WTC11 (cell line): ENCODE results near the gene COL6A3. TPM values are rescaled to one million over a fixed set of nuclear protein-coding genes. Genes with fewer than 3 reads are reported as not detected.

Experiments
- ATAC-seq: fragments of 200-7000 bp; cut with Tn5 transposase; 2 replicates; pipeline ENCODE4 v1.10.0; 2021; ENCODE audit warnings: mild to moderate bottlenecking, moderate library complexity
- CTCF ChIA-PET: fragments of 300-600 bp; sonication (Branson Sonifier 250); formaldehyde crosslinking; loops from one replicate; lab custom pipeline; 2021; ENCODE audit warnings: antibody characterized with exemption; lab: Charles Lee
- POLR2A ChIA-PET: fragments of 350-600 bp; sonication (Branson Sonifier 250); formaldehyde crosslinking; loops from one replicate; lab custom pipeline; 2021; ENCODE audit warnings: antibody characterized with exemption; lab: Charles Lee
- DNase-seq: peaks from one replicate; pipeline ENCODE4 v3.0.0; 2021; ENCODE audit warnings: low spot score
- H3K27ac Mint-ChIP-seq: 2 replicates; pipeline ENCODE4 v1.8.0; 2021; ENCODE audit warnings: mixed read lengths
- H3K27me3 Mint-ChIP-seq: 2 replicates; pipeline ENCODE4 v1.8.0; 2021; ENCODE audit warnings: low read depth, mild to moderate bottlenecking, moderate library complexity, mixed read lengths
- H3K36me3 Mint-ChIP-seq: 2 replicates; pipeline ENCODE4 v1.8.0; 2021; ENCODE audit warnings: mixed read lengths
- H3K4me1 Mint-ChIP-seq: 2 replicates; pipeline ENCODE4 v1.8.0; 2022; ENCODE audit warnings: mixed read lengths
- H3K4me3 Mint-ChIP-seq: 2 replicates; pipeline ENCODE4 v1.8.0; 2021; ENCODE audit warnings: mild to moderate bottlenecking, moderate library complexity, mixed read lengths
- H3K9me3 Mint-ChIP-seq: 2 replicates; pipeline ENCODE4 v1.8.0; 2021; ENCODE audit warnings: mixed read lengths
- CBFB ChIP-seq: sonication (generic); formaldehyde crosslinking; IDR thresholded peaks from 2 replicates; pipeline ENCODE4 v1.8.1; 2022; ENCODE audit warnings: mild to moderate bottlenecking, low read depth, missing genetic modification reagents
- FOXJ3 ChIP-seq: sonication (generic); formaldehyde crosslinking; IDR thresholded peaks from 2 replicates; pipeline ENCODE4 v1.9.0; 2021; ENCODE audit warnings: missing genetic modification reagents, mild to moderate bottlenecking, borderline replicate concordance
- FOXK1 ChIP-seq: sonication (generic); formaldehyde crosslinking; IDR thresholded peaks from 2 replicates; pipeline ENCODE4 v1.8.0; 2022; ENCODE audit warnings: mild to moderate bottlenecking, moderate library complexity, missing genetic modification reagents
- FOXP1 ChIP-seq: sonication (generic); formaldehyde crosslinking; IDR thresholded peaks from 2 replicates; pipeline ENCODE4 v1.8.0; 2022; ENCODE audit warnings: missing genetic modification reagents, mild to moderate bottlenecking, moderate library complexity, borderline replicate concordance
- FOXP4 ChIP-seq: sonication (generic); formaldehyde crosslinking; IDR thresholded peaks from 2 replicates; pipeline ENCODE4 v1.8.0; 2022; ENCODE audit warnings: mild to moderate bottlenecking, missing genetic modification reagents
- GRHL2 ChIP-seq: fragments of 250-450 bp; sonication (Bioruptor Pico); IDR thresholded peaks from 2 replicates; pipeline ENCODE4 v1.8.0; 2022; ENCODE audit warnings: mild to moderate bottlenecking, moderate library complexity; ENCODE audit not compliant: insufficient replicate concordance, severe bottlenecking
- GTF2I ChIP-seq: fragments of 250-450 bp; sonication (Bioruptor Pico); conservative IDR thresholded peaks from 2 replicates; pipeline ENCODE4 v1.4.0; 2021; ENCODE audit warnings: mild to moderate bottlenecking
- JAZF1 ChIP-seq: fragments of 250-450 bp; sonication (Bioruptor Pico); IDR thresholded peaks from 2 replicates; pipeline ENCODE4 v1.9.0; 2021; ENCODE audit warnings: moderate library complexity, mild to moderate bottlenecking, inconsistent platforms
- KAT7 ChIP-seq: sonication (generic); formaldehyde crosslinking; IDR thresholded peaks from 2 replicates; pipeline ENCODE4 v1.8.1; 2023; ENCODE audit warnings: missing genetic modification reagents, mild to moderate bottlenecking, borderline replicate concordance
- MYBL2 ChIP-seq: sonication (generic); formaldehyde crosslinking; IDR thresholded peaks from 2 replicates; pipeline ENCODE4 v1.8.1; 2023; ENCODE audit warnings: mild to moderate bottlenecking, moderate library complexity, missing genetic modification reagents
- OVOL2 ChIP-seq: fragments of 250-450 bp; sonication (Bioruptor Pico); IDR thresholded peaks from 2 replicates; pipeline ENCODE4 v1.9.0; 2021; ENCODE audit warnings: mild to moderate bottlenecking, borderline replicate concordance
- RORB ChIP-seq: fragments of 250-450 bp; sonication (Bioruptor Pico); IDR thresholded peaks from 2 replicates; pipeline ENCODE4 v1.9.0; 2021; ENCODE audit warnings: mild to moderate bottlenecking
- SOX15 ChIP-seq: fragments of 250-450 bp; sonication (Bioruptor Pico); IDR thresholded peaks from 2 replicates; pipeline ENCODE4 v1.9.0; 2021; ENCODE audit warnings: mild to moderate bottlenecking
- SP1 ChIP-seq: sonication (generic); formaldehyde crosslinking; conservative IDR thresholded peaks from 2 replicates; pipeline ENCODE4 v1.8.1; 2022; ENCODE audit warnings: missing genetic modification reagents
- TCF7 ChIP-seq: sonication (generic); formaldehyde crosslinking; IDR thresholded peaks from 2 replicates; pipeline ENCODE4 v1.8.0; 2022; ENCODE audit warnings: mild to moderate bottlenecking, low read depth, missing genetic modification reagents, moderate library complexity
- TEAD4 ChIP-seq: sonication (generic); formaldehyde crosslinking; IDR thresholded peaks from 2 replicates; pipeline ENCODE4 v1.8.0; 2022; ENCODE audit warnings: mild to moderate bottlenecking, missing genetic modification reagents
- ZNF317 ChIP-seq: sonication (generic); formaldehyde crosslinking; IDR thresholded peaks from 2 replicates; pipeline ENCODE4 v1.8.1; 2023; ENCODE audit warnings: low read depth, mild to moderate bottlenecking, moderate library complexity, missing genetic modification reagents, borderline replicate concordance
- ZNF416 ChIP-seq: fragments of 250-450 bp; sonication (Bioruptor Pico); IDR thresholded peaks from 2 replicates; pipeline ENCODE4 v1.9.0; 2021; ENCODE audit warnings: mild to moderate bottlenecking, inconsistent platforms
- total RNA-seq: library from RNA; stranded (reverse); gene quantifications from 3 replicates; pipeline ENCODE4 v1.2.3, GENCODE V29; 2021
- TF ChIP-seq, protein P1 (sequence below): sonication (generic); formaldehyde crosslinking; IDR thresholded peaks from 2 replicates; pipeline ENCODE4 v1.8.1; 2023; ENCODE audit warnings: mild to moderate bottlenecking, missing genetic modification reagents, moderate library complexity
- TF ChIP-seq, protein P2 (sequence below): fragments of 250-450 bp; sonication (Bioruptor Pico); IDR thresholded peaks from 2 replicates; pipeline ENCODE4 v2.1.2; 2022; ENCODE audit warnings: mild to moderate bottlenecking, moderate library complexity
- TF ChIP-seq, protein P3 (sequence below): sonication (generic); formaldehyde crosslinking; conservative IDR thresholded peaks from 2 replicates; pipeline ENCODE4 v1.8.1; 2022; ENCODE audit warnings: mild to moderate bottlenecking, missing genetic modification reagents
- TF ChIP-seq, protein P4 (sequence below): sonication (generic); formaldehyde crosslinking; IDR thresholded peaks from 2 replicates; pipeline ENCODE4 v1.8.1; 2023; ENCODE audit warnings: mild to moderate bottlenecking, missing genetic modification reagents

The COL6A3 gene
- total RNA-seq, 1 experiment from 2014 or later: 2.6 TPM

- TF ChIP-seq ZNF317 (no peak), OVOL2 (CRISPR knock-in tag) (no peak), SP1 (CRISPR knock-in tag) (no peak), MYBL2 (CRISPR knock-in tag) (no peak)
These were observed 10.7 kb downstream of the COL6A3 start (continued) for GRCh38 chr2:237403024-237403882.

- H3K27me3 Mint-ChIP-seq: no peaks in the 10 kb centered on the region
- ChIA-PET CTCF (no interaction called here), POLR2A (no interaction called here)
- ATAC-seq (no peak), DNase-seq (no peak)
- H3K4me3 Mint-ChIP-seq: no peak overlapping the region
- H3K27ac Mint-ChIP-seq: no peak overlapping the region
- no peaks in the 10 kb centered on the region for H3K36me3 Mint-ChIP-seq
- TF ChIP-seq RORB (CRISPR knock-in tag): no peak
- no peak for TF ChIP-seq GTF2I
- TF ChIP-seq FOXP1 (CRISPR knock-in tag): no peak
- no peak for TF ChIP-seq TEAD4 (CRISPR knock-in tag)
- TF ChIP-seq, protein P1, sequence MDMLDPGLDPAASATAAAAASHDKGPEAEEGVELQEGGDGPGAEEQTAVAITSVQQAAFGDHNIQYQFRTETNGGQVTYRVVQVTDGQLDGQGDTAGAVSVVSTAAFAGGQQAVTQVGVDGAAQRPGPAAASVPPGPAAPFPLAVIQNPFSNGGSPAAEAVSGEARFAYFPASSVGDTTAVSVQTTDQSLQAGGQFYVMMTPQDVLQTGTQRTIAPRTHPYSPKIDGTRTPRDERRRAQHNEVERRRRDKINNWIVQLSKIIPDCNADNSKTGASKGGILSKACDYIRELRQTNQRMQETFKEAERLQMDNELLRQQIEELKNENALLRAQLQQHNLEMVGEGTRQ: no peak
- TF ChIP-seq FOXP4: no peak
- no peak for TF ChIP-seq JAZF1 (CRISPR knock-in tag)
- TF ChIP-seq TCF7 (CRISPR knock-in tag): no peak
- TF ChIP-seq ZNF416: no peak
- no peak for TF ChIP-seq FOXK1
- TF ChIP-seq GRHL2 (CRISPR knock-in tag): no peak
- TF ChIP-seq, protein P2, sequence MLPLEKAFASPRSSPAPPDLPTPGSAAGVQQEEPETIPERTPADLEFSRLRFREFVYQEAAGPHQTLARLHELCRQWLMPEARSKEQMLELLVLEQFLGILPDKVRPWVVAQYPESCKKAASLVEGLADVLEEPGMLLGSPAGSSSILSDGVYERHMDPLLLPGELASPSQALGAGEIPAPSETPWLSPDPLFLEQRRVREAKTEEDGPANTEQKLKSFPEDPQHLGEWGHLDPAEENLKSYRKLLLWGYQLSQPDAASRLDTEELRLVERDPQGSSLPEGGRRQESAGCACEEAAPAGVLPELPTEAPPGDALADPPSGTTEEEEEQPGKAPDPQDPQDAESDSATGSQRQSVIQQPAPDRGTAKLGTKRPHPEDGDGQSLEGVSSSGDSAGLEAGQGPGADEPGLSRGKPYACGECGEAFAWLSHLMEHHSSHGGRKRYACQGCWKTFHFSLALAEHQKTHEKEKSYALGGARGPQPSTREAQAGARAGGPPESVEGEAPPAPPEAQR (CRISPR knock-in tag): no peak
- TF ChIP-seq, protein P3, sequence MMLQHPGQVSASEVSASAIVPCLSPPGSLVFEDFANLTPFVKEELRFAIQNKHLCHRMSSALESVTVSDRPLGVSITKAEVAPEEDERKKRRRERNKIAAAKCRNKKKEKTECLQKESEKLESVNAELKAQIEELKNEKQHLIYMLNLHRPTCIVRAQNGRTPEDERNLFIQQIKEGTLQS (CRISPR knock-in tag): no peak
- no peak for TF ChIP-seq FOXJ3 (CRISPR knock-in tag)
- TF ChIP-seq, protein P4, sequence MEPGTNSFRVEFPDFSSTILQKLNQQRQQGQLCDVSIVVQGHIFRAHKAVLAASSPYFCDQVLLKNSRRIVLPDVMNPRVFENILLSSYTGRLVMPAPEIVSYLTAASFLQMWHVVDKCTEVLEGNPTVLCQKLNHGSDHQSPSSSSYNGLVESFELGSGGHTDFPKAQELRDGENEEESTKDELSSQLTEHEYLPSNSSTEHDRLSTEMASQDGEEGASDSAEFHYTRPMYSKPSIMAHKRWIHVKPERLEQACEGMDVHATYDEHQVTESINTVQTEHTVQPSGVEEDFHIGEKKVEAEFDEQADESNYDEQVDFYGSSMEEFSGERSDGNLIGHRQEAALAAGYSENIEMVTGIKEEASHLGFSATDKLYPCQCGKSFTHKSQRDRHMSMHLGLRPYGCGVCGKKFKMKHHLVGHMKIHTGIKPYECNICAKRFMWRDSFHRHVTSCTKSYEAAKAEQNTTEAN (CRISPR knock-in tag): no peak
- TF ChIP-seq SOX15 (CRISPR knock-in tag): no peak
- TF ChIP-seq KAT7: no peak
- TF ChIP-seq CBFB (CRISPR knock-in tag): no peak
- TF ChIP-seq, all 79 proteins: peak for 0
- Mint-ChIP-seq H3K4me1 (no peaks in the 10 kb centered on the region), H3K9me3 (no peaks in the 10 kb centered on the region)
These were observed 13.8 kb downstream of the COL6A3 start for GRCh38 chr2:237400199-237400598.
